Inflammatory macrophage treated with lipopolysaccharide for 1 hour (primary cell): ENCODE measurements around the gene COPG2.
"Not testable (repeated sequence)": the region's sequence is repeated elsewhere in the genome, so short reads cannot be mapped to it uniquely, and the experiment has no call there.

Experiments
- DNase-seq, 2 donors: peaks; one replicate each; pipeline ENCODE4 v3.0.0-alpha.2; 2020 to 2022

Gene COPG2

GRCh38 chr7:130553398-130554029, 115.0 kb downstream of the COPG2 start:
- DNase-seq, result no peak

DNA sequence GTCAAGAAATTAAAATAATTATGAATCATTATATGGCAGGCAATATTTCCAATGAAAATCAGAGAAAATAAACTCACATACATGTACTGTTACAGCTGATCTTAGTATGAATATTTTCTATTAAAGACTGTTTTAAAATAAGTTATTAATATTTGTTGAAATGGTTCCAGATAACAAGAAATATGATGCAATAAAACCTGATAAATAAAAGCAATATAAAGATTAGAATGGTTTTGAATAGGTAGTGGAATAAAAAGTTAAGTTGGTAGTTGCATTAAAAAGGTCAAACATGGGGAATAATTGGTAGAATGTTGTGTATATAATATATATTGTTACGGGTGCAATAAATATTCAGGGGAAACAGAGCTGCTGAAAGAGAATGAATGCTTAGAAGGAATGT, 124.2 kb downstream of the COPG2 start:
- no peak for DNase-seq

- no peak for DNase-seq
Observed at GRCh38 chr7:130543487-130544010, 125.0 kb downstream of the COPG2 start.

DNA sequence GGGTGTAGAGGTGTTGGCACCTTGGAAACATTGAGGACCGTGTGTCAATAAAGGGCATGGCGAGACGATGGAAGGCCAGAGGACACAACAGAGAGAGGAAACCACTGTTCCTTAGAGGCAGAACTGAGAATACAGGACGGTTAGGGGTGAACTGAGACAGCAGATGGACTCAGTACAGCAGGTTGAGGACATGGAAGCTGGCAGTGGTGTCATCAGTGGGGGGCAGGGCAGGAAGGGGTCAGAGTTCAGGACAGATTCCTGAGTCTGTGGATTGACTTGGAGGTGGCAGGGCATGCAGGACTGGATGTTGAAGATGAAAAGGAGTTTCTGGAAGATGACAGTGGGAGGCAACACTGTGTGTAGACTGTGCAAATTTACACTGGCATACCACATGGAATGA, 126.3 kb downstream of the COPG2 start:
- not testable (repeated sequence) for DNase-seq

DNA sequence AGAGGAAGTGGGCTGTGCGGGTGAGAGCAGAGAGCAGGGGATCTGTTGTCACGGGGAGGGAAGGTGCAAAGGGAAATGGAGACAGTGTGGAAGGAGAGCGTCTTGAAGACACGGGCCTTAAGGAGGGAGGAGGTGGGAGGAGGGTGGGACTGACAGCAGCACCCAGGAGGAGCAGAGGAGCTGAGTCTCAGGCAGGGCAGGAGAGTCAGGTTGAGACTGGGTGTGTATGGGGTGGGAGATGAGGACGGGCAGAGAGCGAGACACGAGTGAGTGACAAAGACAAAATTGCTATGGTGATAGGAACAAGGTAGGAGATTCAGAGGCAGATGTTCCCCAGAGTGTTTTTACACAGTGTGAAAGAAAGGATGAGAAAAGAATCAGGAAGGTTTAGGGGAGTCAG, 127.3 kb downstream of the COPG2 start:
- DNase-seq, result not testable (repeated sequence)

GRCh38 chr7:130537894-130538293, 130.7 kb downstream of the COPG2 start:
- not testable (repeated sequence) for DNase-seq

DNA sequence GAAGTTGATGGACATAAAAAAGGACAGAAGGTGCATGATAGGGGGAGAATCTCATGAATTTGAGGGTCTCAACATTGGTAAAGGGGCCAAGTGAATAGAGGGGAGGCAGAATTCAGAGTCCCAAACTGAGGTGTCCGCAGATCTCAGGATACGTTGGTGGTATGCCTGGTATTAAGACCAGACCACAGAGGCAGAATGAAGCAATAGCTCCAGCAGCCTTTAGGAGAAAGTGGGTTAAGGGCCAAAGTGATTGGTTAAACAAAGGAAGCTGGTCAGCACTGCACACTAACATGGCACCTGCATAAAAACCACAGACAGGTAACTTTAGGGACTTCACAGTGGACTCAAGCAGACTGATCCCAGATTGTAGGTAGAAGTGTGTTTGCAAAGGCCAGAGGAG, 139.1 kb downstream of the COPG2 start:
- no peak for DNase-seq

DNA sequence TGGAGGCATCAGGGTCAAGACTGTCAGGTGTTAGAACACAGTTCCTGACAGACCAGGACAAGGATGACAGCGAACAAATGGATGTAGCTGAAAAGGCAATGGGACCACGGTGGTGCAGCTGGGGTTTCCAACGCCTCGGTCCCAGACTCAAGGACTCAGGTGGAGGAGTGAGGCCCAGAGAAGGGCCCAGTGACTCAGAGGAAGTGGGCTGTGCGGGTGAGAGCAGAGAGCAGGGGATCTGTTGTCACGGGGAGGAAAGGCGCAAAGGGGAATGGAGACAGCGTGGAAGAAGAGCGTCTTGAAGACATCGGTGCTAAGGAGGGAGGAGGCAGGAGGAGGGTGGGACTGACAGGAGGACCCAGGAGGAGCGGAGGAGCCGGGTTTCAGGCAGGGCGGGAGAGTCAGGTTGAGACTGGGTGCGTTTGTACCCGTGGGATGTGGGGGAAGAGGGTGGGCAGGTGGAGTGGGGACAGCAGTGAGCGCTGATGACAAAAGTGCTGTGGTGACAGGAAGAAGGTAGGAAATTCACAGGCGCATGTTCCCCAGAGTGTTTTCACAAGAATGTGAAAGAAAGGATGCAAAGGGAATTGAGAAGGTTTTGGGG, 140.7 kb downstream of the COPG2 start:
- DNase-seq, result not testable (repeated sequence)

GRCh38 chr7:130524628-130525027, 143.9 kb downstream of the COPG2 start:
- no peak for DNase-seq

GRCh38 chr7:130523519-130524125, 144.9 kb downstream of the COPG2 start:
- DNase-seq, result not testable (repeated sequence)

DNA sequence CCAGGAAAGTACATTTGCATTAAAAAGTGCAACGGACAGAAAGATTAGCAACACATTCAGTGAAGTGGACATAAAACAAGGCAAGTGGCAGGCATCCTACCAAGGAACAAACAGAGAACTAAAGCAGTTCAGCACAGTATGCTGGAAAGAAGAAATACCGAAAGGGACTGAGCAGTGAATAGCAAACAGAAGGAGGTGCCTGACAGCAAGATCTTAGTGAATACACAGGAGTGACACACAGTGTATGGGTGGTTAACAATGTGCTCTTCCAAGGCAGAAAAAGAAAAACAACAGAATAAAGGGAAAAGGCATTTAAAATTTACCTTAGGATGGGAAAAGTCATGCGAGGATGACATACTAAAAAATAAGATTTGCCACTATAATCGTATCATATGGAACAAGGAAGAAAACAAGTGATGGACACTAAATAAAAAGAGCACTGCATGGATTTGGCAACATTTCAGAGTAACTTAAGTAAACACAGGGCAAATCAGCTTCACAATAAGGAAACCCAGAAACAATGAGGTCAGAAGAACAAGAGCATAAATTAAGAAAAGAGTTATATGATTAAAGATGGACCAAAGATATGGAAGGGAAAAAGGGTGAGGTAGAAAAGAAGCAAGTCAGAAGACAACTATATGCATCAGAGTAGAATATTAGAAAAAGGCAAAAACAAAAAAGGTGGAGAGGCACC, 147.1 kb downstream of the COPG2 start:
- DNase-seq, result no peak

GRCh38 chr7:130515315-130516040, 153.1 kb downstream of the COPG2 start:
- DNase-seq, result no peak

DNA sequence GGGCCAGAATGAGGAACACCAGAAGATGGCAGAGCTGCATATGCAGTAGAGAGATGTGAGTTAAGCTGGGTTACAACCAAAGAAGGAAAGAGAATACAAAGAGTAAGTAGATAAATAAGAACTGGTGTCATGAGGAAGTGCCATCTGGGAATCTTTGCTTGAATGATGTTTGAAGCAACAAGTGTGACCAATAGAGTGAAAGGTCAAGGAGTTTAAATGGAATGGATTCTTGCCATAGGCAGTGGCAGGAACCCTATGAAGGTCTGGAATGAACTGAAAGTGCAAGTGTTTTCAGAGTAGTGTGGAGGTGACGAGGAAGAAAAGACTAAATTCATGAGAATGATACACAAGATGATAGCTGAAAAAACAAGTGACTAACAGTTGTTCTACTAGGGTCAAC, 155.1 kb downstream of the COPG2 start:
- no peak for DNase-seq

DNA sequence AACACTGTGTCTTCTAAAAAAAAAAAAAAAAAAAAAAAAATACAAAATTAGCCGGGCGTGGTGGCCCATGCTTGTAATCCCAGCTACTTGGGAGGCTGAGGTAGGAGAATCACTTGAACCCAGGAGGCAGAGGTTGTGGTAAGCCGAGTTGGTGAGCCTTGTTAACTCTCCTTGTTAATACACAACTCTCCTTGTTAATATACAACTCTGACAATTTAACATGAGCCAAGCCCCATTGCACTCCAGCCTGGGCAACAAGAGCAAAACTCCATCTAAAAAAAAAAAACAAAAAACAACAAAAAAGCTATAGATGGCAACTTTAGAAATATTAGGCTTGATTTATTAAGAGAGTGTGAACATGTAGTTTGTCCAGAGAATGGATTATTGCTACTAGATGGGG, 156.5 kb downstream of the COPG2 start:
- not testable (repeated sequence) for DNase-seq

DNA sequence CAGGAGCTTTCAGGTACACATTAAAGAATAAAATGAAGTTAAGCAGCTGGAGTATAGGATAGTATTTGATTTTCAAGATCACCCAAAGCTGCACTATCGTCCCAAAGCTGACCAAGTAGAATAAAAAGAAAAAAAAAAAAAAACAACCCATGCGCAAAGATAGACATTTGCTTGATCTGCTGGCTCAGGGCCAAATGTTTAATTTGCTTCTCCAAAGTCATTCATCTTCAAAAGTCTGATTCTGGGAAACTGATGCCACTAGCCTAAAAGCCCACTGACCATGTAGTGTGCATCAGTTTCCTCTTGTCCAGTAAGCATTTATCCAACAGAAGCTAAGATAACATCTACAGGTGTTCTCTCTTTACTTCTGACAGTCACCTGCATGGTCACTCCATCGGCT, 162.2 kb downstream of the COPG2 start:
- no peak for DNase-seq

DNA sequence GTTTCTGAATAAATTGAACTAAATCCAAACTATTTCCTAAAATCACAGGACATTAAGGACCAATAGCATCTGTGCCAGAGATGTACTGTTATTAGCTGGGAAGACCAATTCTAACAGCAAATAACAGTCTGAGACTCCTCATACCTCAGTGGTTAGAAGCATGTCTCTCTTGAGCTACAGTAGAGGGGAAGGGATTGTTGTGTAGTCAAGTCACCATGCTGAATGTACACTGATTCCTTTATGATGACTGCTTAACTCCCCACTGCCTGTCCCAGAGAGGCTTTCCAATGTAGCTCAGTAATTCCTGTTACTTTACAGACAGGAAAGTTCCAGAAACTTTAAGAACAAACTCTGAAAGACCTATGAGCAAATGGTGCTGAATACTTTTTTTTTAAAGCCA, 162.8 kb downstream of the COPG2 start:
- no peak for DNase-seq

GRCh38 chr7:130500910-130501309, 167.6 kb downstream of the COPG2 start:
- no peak for DNase-seq

DNA sequence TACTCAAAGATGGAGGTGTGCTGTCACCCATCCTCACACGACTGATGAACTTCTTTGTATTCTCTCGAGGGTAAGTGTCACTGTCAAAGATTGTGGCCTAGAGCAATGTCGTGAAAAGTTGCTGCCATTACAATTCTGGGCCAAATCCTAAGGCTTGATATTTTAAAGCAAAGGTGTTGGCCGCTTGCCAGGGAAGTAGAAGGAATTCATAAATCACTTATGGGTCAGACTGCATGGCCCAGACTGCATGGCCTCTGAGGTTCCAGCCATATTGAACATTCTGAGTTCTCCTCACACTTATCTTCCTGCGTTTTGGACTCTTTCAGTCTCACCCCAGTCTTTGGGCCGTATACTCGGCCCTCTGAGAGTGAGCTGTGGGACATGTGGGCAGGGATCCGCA, 168.1 kb downstream of the COPG2 start:
- DNase-seq, result no peak

- no peak for DNase-seq
Observed at GRCh38 chr7:130494431-130494858, 174.1 kb downstream of the COPG2 start.

DNA sequence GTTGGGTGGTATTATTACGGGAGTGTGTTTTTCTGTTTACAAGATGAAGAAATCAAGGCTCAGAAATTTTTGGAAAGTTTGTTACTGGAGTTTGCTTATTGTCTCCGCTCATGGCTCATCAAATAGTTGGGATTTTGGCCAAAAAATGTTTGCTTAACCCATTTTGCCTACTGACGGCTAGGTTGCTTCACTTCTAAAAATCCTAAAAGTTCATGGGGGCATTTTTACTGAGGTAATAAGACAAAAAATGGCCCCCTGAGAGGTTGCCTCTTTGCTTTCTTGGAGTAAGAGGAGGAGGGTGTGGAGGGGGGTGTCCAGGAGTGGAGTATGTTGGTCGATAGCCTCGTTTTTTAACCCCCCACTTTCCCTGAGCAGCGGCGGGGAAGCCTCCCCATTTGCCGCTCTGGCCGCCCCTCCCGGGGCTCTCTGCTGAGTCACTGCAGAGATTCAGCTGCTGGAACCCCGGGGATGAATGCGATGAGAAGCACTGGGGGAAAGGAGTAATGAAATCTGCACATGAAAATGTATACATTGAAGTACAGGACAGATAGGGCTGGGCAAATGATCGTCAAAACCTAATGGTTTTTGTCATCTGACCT, 175.2 kb downstream of the COPG2 start:
- no peak for DNase-seq

DNA sequence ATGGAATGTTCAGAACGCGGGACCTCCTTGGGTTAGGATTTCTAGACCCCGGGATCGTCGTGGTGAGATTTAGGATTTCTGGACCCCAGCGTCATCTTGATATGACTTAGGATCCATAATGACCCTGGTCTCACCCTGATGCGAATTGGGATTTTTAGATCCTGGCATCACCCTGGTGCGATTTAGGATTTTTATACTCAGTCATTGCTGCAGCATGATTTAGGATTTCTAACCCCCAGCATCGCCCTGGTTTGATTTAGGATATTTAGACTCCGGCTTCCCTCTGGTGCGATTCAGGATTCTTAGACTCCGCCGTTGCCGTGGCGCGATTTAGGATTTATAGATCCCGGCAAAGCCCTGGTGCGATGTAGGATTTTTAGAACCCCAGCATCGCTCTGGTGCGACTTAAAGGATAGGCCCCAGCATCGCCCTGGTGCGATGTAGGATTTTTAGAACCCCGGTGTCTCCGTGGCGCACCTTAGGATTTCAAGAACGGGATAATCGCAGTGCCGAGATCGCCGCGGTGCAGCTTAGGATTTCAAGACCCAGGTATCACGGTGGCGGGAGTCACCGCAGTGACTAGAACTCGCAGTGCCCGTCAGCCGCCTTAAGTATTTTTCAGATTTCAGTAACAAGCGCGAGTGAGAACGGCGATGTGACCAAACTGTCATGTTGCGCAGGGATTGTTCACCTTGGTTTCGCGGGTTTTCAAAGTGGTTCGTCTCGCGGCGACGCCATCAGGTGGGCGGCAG, 175.8 kb downstream of the COPG2 start:
- DNase-seq, result no peak
